ENCODE data around the gene ADGRB3.
A peak's percentile ranks its signal among the peaks of the same experiment; 100 is the strongest.
"Not testable (repeated sequence)": the region's sequence is repeated elsewhere in the genome, so short reads cannot be mapped to it uniquely, and the experiment has no call there.

The ADGRB3 gene

GRCh38 chr6:68743099-68743498 is 108.0 kb downstream of the ADGRB3 start:
- no peak for DNase-seq

GRCh38 chr6:68744376-68744775 is 109.3 kb downstream of the ADGRB3 start:
- not testable (repeated sequence) for DNase-seq

DNA sequence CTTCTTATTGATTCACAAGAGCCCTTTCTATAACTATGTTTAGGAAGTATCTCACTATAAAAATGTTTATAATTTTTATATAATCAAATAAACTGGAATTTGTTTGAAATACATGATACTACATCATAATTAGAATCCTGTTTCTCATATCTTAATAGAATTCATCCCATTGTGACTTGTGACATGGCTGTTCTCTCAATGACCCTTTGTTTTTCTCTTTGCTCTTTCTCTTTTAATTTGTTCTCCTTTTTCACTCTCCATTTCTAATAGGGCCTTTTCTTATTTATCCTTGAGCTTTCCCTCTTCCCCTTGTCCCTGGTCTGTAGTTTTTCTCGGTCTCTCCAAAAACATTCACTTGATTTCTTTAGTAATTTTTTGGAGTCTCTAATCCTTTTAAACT is 111.3 kb downstream of the ADGRB3 start:
- no peak for DNase-seq

GRCh38 chr6:68747110-68747790 is 112.2 kb downstream of the ADGRB3 start:
- DNase-seq = no peak

DNA sequence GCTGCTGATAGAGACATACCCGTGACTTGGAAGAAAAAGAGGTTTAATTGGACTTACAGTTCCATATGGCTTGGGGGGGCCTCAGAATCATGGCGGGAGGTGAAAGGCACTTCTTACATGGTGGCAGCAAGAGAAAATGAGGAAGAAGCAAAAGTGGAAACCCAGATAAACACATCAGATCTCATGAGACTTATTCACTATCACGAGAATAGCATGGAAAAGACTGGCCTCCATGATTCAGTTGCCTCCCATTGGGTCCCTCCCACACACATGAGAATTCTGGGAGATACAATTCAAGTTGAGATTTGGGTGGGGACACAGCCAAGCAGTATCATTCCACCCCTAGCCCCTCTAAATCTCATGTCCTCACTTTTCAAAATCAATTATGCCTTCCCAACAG is 112.8 kb downstream of the ADGRB3 start:
- DNase-seq = not testable (repeated sequence)

- no peak for DNase-seq
Measured at GRCh38 chr6:68754681-68755213, 119.7 kb downstream of the ADGRB3 start.

DNA sequence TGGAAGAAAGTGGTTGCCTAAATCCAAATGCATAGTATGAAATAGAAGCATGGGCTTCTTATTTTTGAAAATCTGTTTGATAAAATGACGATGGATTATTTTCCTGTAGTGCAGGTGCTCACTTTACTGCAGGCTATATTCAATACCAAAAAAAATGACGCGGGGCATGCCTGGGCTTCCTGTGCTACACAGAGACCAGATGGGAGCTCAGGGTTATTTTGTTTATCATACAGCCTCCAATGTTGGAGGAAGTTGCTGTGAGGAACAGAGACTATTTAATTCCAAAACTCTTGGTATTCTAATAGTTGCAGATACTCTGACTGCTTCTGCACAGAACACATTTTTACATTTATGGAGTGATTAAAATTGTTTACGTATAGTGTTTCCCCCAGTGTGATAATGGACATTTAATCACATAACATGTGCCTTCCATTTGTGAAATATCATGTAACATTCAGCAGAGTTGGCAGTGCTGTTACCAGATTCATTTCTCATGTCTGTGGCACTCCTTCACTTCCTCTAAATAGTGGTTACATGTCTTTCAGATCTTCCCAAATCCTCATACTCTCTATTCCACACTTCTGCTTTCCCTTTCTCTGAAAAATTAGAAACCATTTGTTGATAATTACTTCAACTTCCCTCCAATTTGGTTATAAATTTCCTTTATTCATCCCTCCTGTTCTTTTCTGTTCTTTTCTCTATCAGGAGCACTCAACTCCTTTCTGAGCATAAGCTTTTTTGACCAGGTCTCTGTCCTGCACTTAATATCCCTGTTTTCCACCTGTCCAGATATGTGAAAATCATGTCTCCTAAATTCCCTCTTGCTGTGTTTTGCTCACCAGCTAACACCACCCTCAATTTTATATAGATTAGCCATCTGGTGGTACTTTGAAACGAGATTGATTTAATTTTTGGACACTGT is 121.6 kb downstream of the ADGRB3 start:
- DNase-seq = no peak

DNA sequence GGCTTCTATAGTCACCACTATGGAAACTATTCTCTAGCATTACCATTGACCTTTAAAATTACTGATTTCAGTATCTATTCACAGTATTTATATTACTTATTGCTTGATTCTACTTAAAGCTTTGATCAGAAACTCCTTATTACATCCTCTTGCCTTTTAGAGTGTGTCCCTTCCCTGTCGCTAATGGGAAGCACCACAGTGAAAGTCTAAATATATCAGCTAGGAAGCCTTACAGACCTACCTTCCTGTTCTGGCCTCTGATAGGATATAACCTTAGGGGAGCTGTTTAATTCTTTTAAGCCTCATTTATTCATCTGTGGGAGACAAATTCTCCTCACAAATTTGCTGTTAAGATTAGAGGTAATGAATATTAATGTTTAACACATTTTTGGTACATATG is 122.7 kb downstream of the ADGRB3 start:
- DNase-seq = no peak

GRCh38 chr6:68758559-68758958 is 123.5 kb downstream of the ADGRB3 start:
- DNase-seq = no peak

DNA sequence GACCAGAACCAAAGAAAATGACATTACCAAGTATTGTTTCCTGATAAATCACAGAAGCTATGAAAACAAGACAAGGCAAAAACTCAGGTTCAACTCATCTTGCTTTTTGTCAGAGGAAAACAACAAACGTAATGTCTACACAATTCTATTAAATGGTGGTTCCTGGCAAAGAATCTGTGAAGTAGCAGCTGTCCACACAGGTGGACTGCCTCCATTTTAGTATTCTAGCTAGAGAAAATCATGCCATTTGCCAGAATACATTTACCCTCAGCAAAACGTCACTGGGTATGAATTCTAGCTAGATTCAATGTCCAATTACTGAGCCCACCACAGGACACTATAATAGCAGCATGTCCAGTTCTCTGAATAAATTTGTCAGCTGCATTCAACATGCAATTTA is 125.4 kb downstream of the ADGRB3 start:
- no peak for DNase-seq

DNA sequence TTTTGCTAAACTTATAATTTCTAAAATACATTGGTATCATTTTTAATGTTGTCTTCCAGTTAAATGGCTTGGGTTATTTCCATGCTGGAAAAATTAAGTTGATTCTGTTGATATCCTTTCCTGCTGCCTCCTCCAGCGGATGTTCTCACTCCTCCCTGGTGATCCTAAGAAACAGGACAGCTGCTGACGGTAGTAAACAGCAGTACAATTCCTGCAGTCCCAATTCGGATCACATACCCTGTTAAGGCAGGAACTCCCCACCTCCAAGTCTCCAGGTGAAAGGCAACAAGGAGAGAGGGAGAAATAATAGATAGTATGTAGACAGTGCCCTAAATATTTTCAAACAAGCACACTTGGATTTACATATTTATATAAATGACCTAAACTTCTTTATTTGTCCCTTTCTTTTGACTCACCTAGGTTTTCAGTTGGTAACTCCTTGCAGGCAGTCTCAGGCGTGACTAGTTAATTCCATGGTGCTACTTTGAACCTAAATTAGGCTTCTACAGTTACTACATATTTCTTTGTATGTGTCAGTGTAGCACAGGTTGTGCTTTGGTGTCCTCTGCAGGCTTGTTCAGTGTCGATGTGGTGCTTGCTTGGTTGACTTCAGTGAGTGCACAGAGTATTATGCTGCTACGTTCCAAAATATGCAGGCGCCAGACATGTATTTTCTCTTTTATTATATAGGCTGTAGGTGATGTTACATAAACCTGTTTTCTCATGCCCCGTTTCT is 126.0 kb downstream of the ADGRB3 start:
- no peak for DNase-seq

DNA sequence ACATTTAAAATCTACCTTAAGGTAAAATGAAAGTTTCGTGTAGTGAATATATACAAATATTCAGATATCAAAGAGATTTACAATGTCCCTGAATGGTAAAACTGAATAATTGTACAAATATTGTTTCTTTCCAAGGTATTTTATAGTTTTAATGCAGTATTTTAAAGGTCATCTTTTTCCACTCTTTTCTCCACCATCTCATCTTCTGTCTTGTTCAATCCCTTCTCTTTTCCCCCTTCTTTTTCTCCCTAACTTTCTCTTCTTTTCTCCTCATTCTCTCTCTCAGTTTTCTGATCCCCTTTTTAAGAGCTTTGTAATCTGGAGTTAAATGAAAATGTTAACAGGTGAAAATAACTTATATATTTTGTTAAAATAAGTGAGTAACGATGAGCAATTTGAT is 126.9 kb downstream of the ADGRB3 start:
- no peak for DNase-seq

- DNase-seq = peak in 1 of 2 experiments; percentile 2
Measured at GRCh38 chr6:68771426-68771825, 136.3 kb downstream of the ADGRB3 start.

- DNase-seq = no peak
Measured at GRCh38 chr6:68774843-68775242, 139.8 kb downstream of the ADGRB3 start.

DNA sequence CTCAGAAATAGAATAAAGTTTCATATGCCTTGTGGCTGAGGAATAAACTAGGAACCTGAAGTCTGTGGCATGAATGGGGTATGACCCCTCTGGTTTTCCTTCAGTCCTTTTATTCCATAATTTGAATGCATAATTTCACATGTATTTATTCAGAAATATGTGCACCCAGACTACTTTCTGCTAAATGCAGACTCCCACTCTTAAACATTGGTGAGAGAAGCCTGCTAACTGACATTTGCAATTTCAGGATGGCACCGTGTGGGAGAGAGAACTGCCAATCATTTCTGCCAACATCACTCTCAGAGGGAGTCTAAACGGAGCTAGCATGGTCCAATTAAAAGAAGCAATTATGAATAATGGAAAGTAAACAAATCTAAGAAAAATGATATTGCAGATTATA is 141.3 kb downstream of the ADGRB3 start:
- DNase-seq = no peak

DNA sequence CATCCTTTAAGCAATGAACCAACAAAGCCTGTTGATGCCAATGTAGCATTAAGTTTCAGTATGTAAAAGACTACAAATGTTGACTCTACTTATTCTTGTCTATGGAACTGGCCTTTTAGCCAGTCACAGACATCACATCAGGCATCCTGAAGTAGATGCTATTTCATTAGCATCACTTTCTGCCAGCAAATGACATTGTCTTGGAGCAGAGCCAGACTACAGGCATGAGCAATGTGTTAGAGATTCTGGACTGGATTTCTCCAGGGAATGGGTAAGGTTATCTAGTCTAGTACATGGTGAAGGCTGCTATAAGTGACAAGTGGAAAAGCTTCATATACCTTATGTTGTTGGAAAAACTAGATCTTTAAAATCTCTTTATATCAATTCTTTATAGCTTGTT is 142.9 kb downstream of the ADGRB3 start:
- no peak for DNase-seq

GRCh38 chr6:68778356-68779020 is 143.4 kb downstream of the ADGRB3 start:
- peak; percentile 53 to 76 for DNase-seq

GRCh38 chr6:68779366-68779765 is 144.3 kb downstream of the ADGRB3 start:
- no peak for DNase-seq

- peak in 1 of 2 experiments; percentile 29 for DNase-seq
Measured at GRCh38 chr6:68790128-68790527, 155.0 kb downstream of the ADGRB3 start.

GRCh38 chr6:68814976-68815375 is 179.9 kb downstream of the ADGRB3 start:
- DNase-seq = not testable (repeated sequence)

- no peak for DNase-seq
Measured at GRCh38 chr6:68826501-68826900, 191.4 kb downstream of the ADGRB3 start.

GRCh38 chr6:68834551-68834950 is 199.5 kb downstream of the ADGRB3 start:
- DNase-seq = no peak

- peak; percentile 2 to 10 for DNase-seq
Measured at GRCh38 chr6:68838571-68838970, 203.5 kb downstream of the ADGRB3 start.
